PC-3 (cell line): ENCODE data around the gene SYT14. TPM values are rescaled to one million over a fixed set of nuclear protein-coding genes. Genes with fewer than 3 reads are reported as not detected.
"Not testable (repeated sequence)": the region's sequence is repeated elsewhere in the genome, so short reads cannot be mapped to it uniquely, and the experiment has no call there.

Experiments
- ATAC-seq: fragments of 200-7000 bp; cut with Tn5 transposase; 2 replicates; pipeline ENCODE4 v1.9.1; 2020; ENCODE audit warnings: mild to moderate bottlenecking, moderate library complexity
- BruUV-seq: library from RNA; stranded (reverse); fragments of 400-500 nt; replicated peaks from 2 replicates; lab custom pipeline; 2021; lab: Mats Ljungman, UMichigan
- CTCF ChIA-PET: fragments of 300-600 bp; sonication (Branson Sonifier 250); formaldehyde crosslinking; loops from one replicate; lab custom pipeline; 2022; ENCODE audit warnings: antibody characterized with exemption; lab: Charles Lee
- POLR2A ChIA-PET: fragments of 300-600 bp; sonication (Branson Sonifier 250); formaldehyde crosslinking; loops from one replicate; lab custom pipeline; 2022; ENCODE audit warnings: antibody characterized with exemption; ENCODE audit not compliant: unreplicated experiment; lab: Charles Lee
- DNase-seq: peaks from one replicate; pipeline ENCODE4 v3.0.0-alpha.2; 2015
- H2AFZ ChIP-seq: fragments of 300-600 bp; sonication (generic); 2 replicates; pipeline ENCODE4 v1.6.0; 2016; ENCODE audit warnings: antibody characterized with exemption, low read length
- H3F3A ChIP-seq: fragments of 300-600 bp; sonication (generic); one replicate; pipeline ENCODE4 v1.6.0; 2017; ENCODE audit warnings: antibody characterized with exemption, low read length, control low read depth, mild to moderate bottlenecking; ENCODE audit not compliant: unreplicated experiment
- H3K27ac ChIP-seq: fragments of 300-600 bp; sonication (generic); 2 replicates; pipeline ENCODE4 v1.5.1; 2016; ENCODE audit warnings: mild to moderate bottlenecking, low read length
- H3K27me3 ChIP-seq: fragments of 300-600 bp; sonication (generic); 2 replicates; pipeline ENCODE4 v1.6.1; 2016; ENCODE audit warnings: low read length, mixed read lengths
- H3K36me3 ChIP-seq: fragments of 300-600 bp; sonication (generic); 2 replicates; pipeline ENCODE4 v1.6.1; 2016; ENCODE audit warnings: low read depth, mixed run types, low read length, mixed read lengths
- H3K4me1 ChIP-seq: fragments of 300-600 bp; sonication (generic); 2 replicates; pipeline ENCODE4 v1.5.1; 2016; ENCODE audit warnings: low read length; ENCODE audit not compliant: insufficient read depth
- H3K4me2 ChIP-seq: fragments of 300-600 bp; sonication (generic); 2 replicates; pipeline ENCODE4 v1.6.0; 2016; ENCODE audit warnings: low read length
- H3K4me3 ChIP-seq: fragments of 300-600 bp; sonication (generic); 2 replicates; pipeline ENCODE4 v1.5.1; 2016; ENCODE audit warnings: mild to moderate bottlenecking, low read length, mixed read lengths
- H3K79me2 ChIP-seq: fragments of 300-600 bp; sonication (generic); 2 replicates; pipeline ENCODE4 v1.6.1; 2017; ENCODE audit warnings: low read length, mixed read lengths
- H3K9ac ChIP-seq: fragments of 300-600 bp; sonication (generic); 2 replicates; pipeline ENCODE4 v1.6.0; 2016; ENCODE audit warnings: mild to moderate bottlenecking, low read length
- H3K9me2 ChIP-seq: fragments of 300-600 bp; sonication (generic); replicated peaks from 2 replicates; pipeline ENCODE4 v1.6.1; 2016; ENCODE audit warnings: mixed run types, low read length, mixed read lengths
- H3K9me3 ChIP-seq: fragments of 300-600 bp; sonication (generic); 2 replicates; pipeline ENCODE4 v1.6.1; 2016; ENCODE audit warnings: low read length, mixed read lengths
- H4K20me1 ChIP-seq: fragments of 300-600 bp; sonication (generic); 2 replicates; pipeline ENCODE4 v1.6.1; 2016; ENCODE audit warnings: low read length, mixed read lengths
- CTCF ChIP-seq: fragments of 300-600 bp; sonication (generic); conservative IDR thresholded peaks from 2 replicates; pipeline ENCODE4 v1.5.1; 2017; ENCODE audit warnings: antibody characterized with exemption, low read depth, mild to moderate bottlenecking, low read length
- EZH2 ChIP-seq: fragments of 300-600 bp; sonication (generic); IDR thresholded peaks from one replicate; pipeline ENCODE4 v1.6.1; 2017; ENCODE audit warnings: antibody characterized with exemption, mild to moderate bottlenecking, low read length; ENCODE audit not compliant: unreplicated experiment
- EZH2phosphoT487 ChIP-seq: fragments of 300-600 bp; sonication (generic); IDR thresholded peaks from 2 replicates; pipeline ENCODE4 v1.6.1; 2018; ENCODE audit warnings: mild to moderate bottlenecking, antibody characterized with exemption, low read length, borderline replicate concordance
- intact Hi-C: fragments of 100-400 bp; cut with micrococcal nuclease; formaldehyde crosslinking; loops from 2 replicates; pipeline ENCODE4 v1.9.0; 2023
- total RNA-seq: library from RNA; depleted of rRNA; stranded (reverse); fragments of >200 nt; gene quantifications from 2 replicates; pipeline ENCODE4 v1.2.3, GENCODE V29; 2014

SYT14 gene
- total RNA-seq, 1 experiment from 2014 or later, result 5.2 TPM

GRCh38 chr1:209900734-209901133 lies 37.3 kb upstream of the SYT14 start:
- peak overlapping the region; percentile 1; the same call in 1 of the 2 replicates for H3K4me3 ChIP-seq
- H3K27me3 ChIP-seq, result no peaks in the 10 kb centered on the region
- no peaks in the 10 kb centered on the region for H3K9me3 ChIP-seq
- peak overlapping the region; percentile 85 for H3K27ac ChIP-seq
- DNase-seq (peak; percentile 90), ATAC-seq (peak; percentile 83)
- H3K4me2 ChIP-seq, result peak overlapping the region; percentile 50
- no peak overlapping the region for H2AFZ ChIP-seq
- no peaks in the 10 kb centered on the region for H3K79me2 ChIP-seq
- TF ChIP-seq EZH2, result no peak
- no peak for TF ChIP-seq CTCF
- no peak for TF ChIP-seq EZH2phosphoT487
- ChIA-PET POLR2A (no interaction called here), CTCF (interaction anchor here (0.5 to 0.7 kb wide), 2 partner anchors 37 to 548 kb away, joined by 5 to 7 read pairs; no protein-coding TSS in a partner anchor)
- BruUV-seq, result no TSS peak
- H3K9me2 ChIP-seq, result no peaks in the 10 kb centered on the region
- peaks cover 45% of the 10 kb centered on the region for H3K4me1 ChIP-seq
- H3K9ac ChIP-seq, result peak overlapping the region; percentile 50
- no peaks in the 10 kb centered on the region for H3K36me3 ChIP-seq
- no peaks in the 10 kb centered on the region for H4K20me1 ChIP-seq
- intact Hi-C loops, result no loop called here
- peaks cover 7% of the 10 kb centered on the region for H3F3A ChIP-seq

GRCh38 chr1:209901211-209901610 lies 36.8 kb upstream of the SYT14 start:
- no peaks in the 10 kb centered on the region for H3K9me2 ChIP-seq
- no TSS peak for BruUV-seq
- H3K4me1 ChIP-seq, result peaks cover 41% of the 10 kb centered on the region
- peaks cover 3% of the 10 kb centered on the region for H3F3A ChIP-seq
- H4K20me1 ChIP-seq, result no peaks in the 10 kb centered on the region
- TF ChIP-seq EZH2phosphoT487, result no peak
- no peak for TF ChIP-seq CTCF
- TF ChIP-seq EZH2, result no peak
- H3K4me2 ChIP-seq, result peak overlapping the region; percentile 50
- no peak overlapping the region for H2AFZ ChIP-seq
- H3K36me3 ChIP-seq, result no peaks in the 10 kb centered on the region
- peak overlapping the region; percentile 85 for H3K27ac ChIP-seq
- peak overlapping the region; percentile 50 for H3K9ac ChIP-seq
- intact Hi-C loops, result no loop called here
- peak overlapping the region; percentile 1; the same call in 1 of the 2 replicates for H3K4me3 ChIP-seq
- no peaks in the 10 kb centered on the region for H3K79me2 ChIP-seq
- H3K27me3 ChIP-seq, result no peaks in the 10 kb centered on the region
- no peak; the same call in 1 of the 2 replicates for ATAC-seq
- no peaks in the 10 kb centered on the region for H3K9me3 ChIP-seq
- ChIA-PET CTCF (interaction anchor here (0.7 kb wide), 1 partner anchor 547 kb away, joined by 5 read pairs; no protein-coding TSS in a partner anchor), POLR2A (no interaction called here)
- no peak for DNase-seq

GRCh38 chr1:209904774-209905173 lies 33.2 kb upstream of the SYT14 start:
- H3K4me3 ChIP-seq, H3F3A ChIP-seq, DNase-seq, ATAC-seq, intact Hi-C loops, H3K27me3 ChIP-seq, H3K79me2 ChIP-seq, H3K27ac ChIP-seq, H2AFZ ChIP-seq, BruUV-seq, H3K9ac ChIP-seq, H3K9me3 ChIP-seq, H3K4me2 ChIP-seq, H3K9me2 ChIP-seq, H4K20me1 ChIP-seq, H3K36me3 ChIP-seq: not testable (repeated sequence)
- CTCF ChIA-PET, result interaction anchor here (0.6 kb wide), 1 partner anchor 7 kb away, joined by 5 read pairs; no protein-coding TSS in a partner anchor
- H3K4me1 ChIP-seq, result peaks cover 27% of the 10 kb centered on the region
- POLR2A ChIA-PET, result interaction anchor here (0.6 kb wide), 1 partner anchor 8 kb away, joined by 7 read pairs; no protein-coding TSS in a partner anchor
